Neuronal stem cell (in vitro differentiated cells): ENCODE results near the gene SGTA.

Experiments
- DNase-seq: peaks from one replicate; pipeline ENCODE4 v3.0.0-alpha.2; 2013; ENCODE audit warnings: low spot score
- H2AFZ ChIP-seq: one replicate; pipeline ENCODE4 v1.6.1; 2013; ENCODE audit warnings: mild to moderate bottlenecking, low read length, inconsistent platforms
- H2AK5ac ChIP-seq: 2 replicates; pipeline ENCODE4 v1.6.1; 2013; ENCODE audit warnings: low read depth, mild to moderate bottlenecking, inconsistent platforms, low read length, moderate library complexity, mixed read lengths
- H2BK120ac ChIP-seq: 2 replicates; pipeline ENCODE4 v1.6.1; 2013; ENCODE audit warnings: low read depth, mild to moderate bottlenecking, inconsistent platforms, low read length, moderate library complexity, mixed read lengths
- H2BK12ac ChIP-seq: one replicate; pipeline ENCODE4 v1.6.1; 2013; ENCODE audit warnings: low read length, inconsistent platforms
- H2BK15ac ChIP-seq: 2 replicates; pipeline ENCODE4 v1.6.1; 2013; ENCODE audit warnings: mild to moderate bottlenecking, low read length, inconsistent platforms, mixed read lengths
- H2BK5ac ChIP-seq: one replicate; pipeline ENCODE4 v1.6.1; 2013; ENCODE audit warnings: inconsistent platforms, mild to moderate bottlenecking, low read length, moderate library complexity
- H3K14ac ChIP-seq: one replicate; pipeline ENCODE4 v1.6.1; 2013; ENCODE audit warnings: low read length, inconsistent platforms
- H3K18ac ChIP-seq: 2 replicates; pipeline ENCODE4 v1.6.1; 2013; ENCODE audit warnings: low read length, inconsistent platforms
- H3K23ac ChIP-seq: 2 replicates; pipeline ENCODE4 v1.6.1; 2013; ENCODE audit warnings: low read depth, mild to moderate bottlenecking, mixed read lengths, low read length, inconsistent platforms; ENCODE audit not compliant: poor library complexity
- H3K27ac ChIP-seq: replicated peaks from 3 replicates; pipeline ENCODE4 v1.5.1; 2013; ENCODE audit warnings: low read length, inconsistent platforms
- H3K27me3 ChIP-seq, 3 experiments: 2 replicates each; pipeline ENCODE4 v1.6.1; 2013; ENCODE audit warnings: low read length in 3 of 3, mild to moderate bottlenecking in 2 of 3, inconsistent platforms in 1 of 3, low read depth in 1 of 3, mixed read lengths in 1 of 3, moderate library complexity in 1 of 3; ENCODE audit not compliant: control insufficient read depth in 3 of 3, insufficient read depth in 3 of 3
- H3K36me3 ChIP-seq, 2 donors: replicated peaks in 1 of 2; 2 replicates each; pipeline ENCODE4 v1.6.1; 2013; ENCODE audit warnings: low read length in 2 of 2; ENCODE audit not compliant: control insufficient read depth in 2 of 2, insufficient read depth in 2 of 2
- H3K4ac ChIP-seq: 2 replicates; pipeline ENCODE4 v1.6.1; 2013; ENCODE audit warnings: inconsistent platforms, mild to moderate bottlenecking, low read length, moderate library complexity
- H3K4me1 ChIP-seq, 2 donors: 1 replicate in 1 of 2; 2 replicates in 1 of 2; pipeline ENCODE4 v1.6.1; 2013; ENCODE audit warnings: low read length in 2 of 2, low read depth in 1 of 2; ENCODE audit not compliant: control insufficient read depth in 2 of 2, insufficient read depth in 1 of 2
- H3K4me2 ChIP-seq: one replicate; pipeline ENCODE4 v1.6.1; 2013; ENCODE audit warnings: mild to moderate bottlenecking, low read length, inconsistent platforms; ENCODE audit not compliant: insufficient read depth, poor library complexity, severe bottlenecking
- H3K4me3 ChIP-seq, 2 donors: 2 replicates each; pipeline ENCODE4 v1.5.1; 2013; ENCODE audit warnings: low read length in 2 of 2, mild to moderate bottlenecking in 2 of 2, inconsistent platforms in 1 of 2, moderate library complexity in 1 of 2
- H3K79me1 ChIP-seq: one replicate; pipeline ENCODE4 v1.6.1; 2013; ENCODE audit warnings: low read depth, mild to moderate bottlenecking, inconsistent platforms, low read length, moderate library complexity
- H3K9ac ChIP-seq: one replicate; pipeline ENCODE4 v1.6.1; 2013; ENCODE audit warnings: mild to moderate bottlenecking, low read depth, low read length, inconsistent platforms; ENCODE audit not compliant: poor library complexity
- H3K9me3 ChIP-seq, 2 donors: replicated peaks in 1 of 2; 2 replicates each; pipeline versions ENCODE3 to v1.6.1; 2013; ENCODE audit warnings: low read length in 2 of 2, mild to moderate bottlenecking in 2 of 2, inconsistent platforms in 1 of 2, low read depth in 1 of 2, mixed read lengths in 1 of 2, moderate library complexity in 1 of 2; ENCODE audit not compliant: control insufficient read depth in 2 of 2, insufficient read depth in 1 of 2
- H4K8ac ChIP-seq: one replicate; pipeline ENCODE4 v1.6.1; 2013; ENCODE audit warnings: low read depth, mild to moderate bottlenecking, inconsistent platforms, low read length, moderate library complexity
- H4K91ac ChIP-seq: one replicate; pipeline ENCODE4 v1.6.1; 2013; ENCODE audit warnings: low read length, low read depth, mild to moderate bottlenecking, inconsistent platforms; ENCODE audit not compliant: poor library complexity
- WGBS, 2 donors: extraction: QIAGEN DNeasy Blood & Tissue Kit; methylation state at CpG; one replicate each; pipeline ENCODE4 v1.1.7; 2013; ENCODE audit warnings: missing lambda C conversion rate in 2 of 2, mixed read lengths in 1 of 2; ENCODE audit not compliant: insufficient read length in 2 of 2, insufficient replicate concordance in 1 of 2; ENCODE audit errors: extremely low coverage in 2 of 2; 5-methylcytosine and 5-hydroxymethylcytosine counted together

SGTA gene

DNA sequence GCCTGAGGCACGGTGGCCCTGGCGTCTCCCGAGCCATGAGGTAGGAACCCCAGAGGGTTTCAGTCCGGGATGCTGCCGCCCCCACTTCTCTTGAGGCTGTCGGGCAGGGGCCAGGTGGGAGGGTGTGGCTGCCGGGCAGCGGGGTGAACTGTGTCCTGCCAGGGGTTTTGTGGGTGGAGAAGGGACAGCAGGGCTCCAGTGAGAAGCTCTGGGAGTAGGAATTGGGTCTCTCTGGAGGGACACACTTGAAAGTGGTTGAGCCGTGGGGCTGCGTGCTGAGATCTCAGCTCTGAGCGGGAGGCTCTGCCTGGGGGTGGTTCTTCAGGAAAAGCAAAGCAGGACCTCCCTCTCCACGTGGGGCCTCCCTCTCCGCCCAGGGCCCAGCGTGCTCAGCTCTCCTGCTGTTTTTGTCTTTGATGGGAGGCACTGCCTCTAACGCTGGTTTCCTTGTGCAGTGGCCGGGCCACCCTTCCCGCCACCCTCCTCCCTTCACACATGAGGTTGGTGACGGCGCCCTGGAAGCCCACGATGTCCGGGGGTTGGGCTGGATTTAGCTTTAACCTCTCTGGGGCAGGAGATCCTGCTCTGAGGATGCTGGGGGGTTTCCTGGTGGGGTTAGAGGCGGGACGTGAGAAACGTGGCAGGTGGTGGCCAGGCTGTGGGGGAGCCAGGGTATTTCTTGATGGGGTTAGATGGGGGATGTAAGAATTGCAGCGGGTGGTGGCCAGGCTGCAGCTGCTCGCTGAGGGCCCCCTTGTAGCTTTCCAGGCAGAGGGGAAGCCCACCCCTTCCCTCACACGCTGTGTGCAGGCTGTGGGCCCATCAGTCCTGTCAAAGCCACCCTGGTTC is 21.3 kb upstream of the SGTA start:
- WGBS, 2 donors, result no CpG with 5 or more reads among the region's 27 CpGs

DNA sequence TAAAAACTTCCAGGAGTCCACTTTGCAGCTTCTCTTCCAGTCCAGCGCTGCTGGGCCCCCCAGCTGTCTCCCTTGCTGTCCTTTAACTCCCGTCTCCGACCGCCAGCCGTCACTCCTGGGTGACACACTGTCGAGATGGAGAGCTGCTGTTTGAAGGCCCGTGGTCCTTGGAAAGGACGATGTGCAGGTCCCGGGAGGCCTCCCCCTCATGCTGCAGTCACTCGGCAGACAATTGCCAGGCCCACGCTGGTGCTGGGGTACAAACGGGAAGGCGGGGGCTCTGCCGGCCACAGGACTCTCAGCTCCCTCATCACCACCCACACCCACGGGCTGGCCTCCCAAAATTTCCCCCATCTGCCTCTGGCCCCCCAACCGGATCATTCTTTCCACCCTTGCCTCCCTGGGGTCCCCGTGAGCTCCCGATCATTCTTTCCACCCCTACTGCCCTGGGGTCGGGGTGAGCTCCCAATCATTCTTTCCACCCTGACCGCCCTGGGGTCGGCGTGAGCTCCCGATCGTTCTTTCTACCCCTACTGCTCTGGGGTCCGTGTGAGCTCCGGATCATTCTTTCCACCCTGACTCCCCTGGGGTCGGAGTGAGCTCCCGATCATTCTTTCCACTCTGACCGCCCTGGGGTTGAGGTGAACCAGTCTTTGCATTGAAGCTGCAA is 20.5 kb upstream of the SGTA start:
- Histone ChIP-seq H3K9me3 (no peaks in the 10 kb centered on the region), H2BK12ac (no peak overlapping the region), H4K8ac (no peak overlapping the region), H3K4me2 (no peak overlapping the region), H3K9ac (no peak overlapping the region), H3K18ac (no peak overlapping the region), H2AK5ac (no peak overlapping the region), H3K4me1 (no peaks in the 10 kb centered on the region), H3K27ac (no peak overlapping the region), H3K4ac (no peak overlapping the region), H2BK120ac (no peak overlapping the region), H3K36me3 (peaks cover 68 to 95% of the 10 kb centered on the region in 2 donors), H3K4me3 (no peak overlapping the region), H3K79me1 (peaks cover 24% of the 10 kb centered on the region), H4K91ac (no peak overlapping the region), H3K14ac (no peak overlapping the region), H3K23ac (no peak overlapping the region), H2BK15ac (no peak overlapping the region), H2AFZ (no peak overlapping the region), H3K27me3 (no peaks in the 10 kb centered on the region), H2BK5ac (no peak overlapping the region)
- WGBS, 2 donors, result no CpG with 5 or more reads among the region's 29 CpGs
- DNase-seq, result no peak

More for the DNA sequence above, 21.3 kb upstream of the SGTA start:
- H3K27me3 ChIP-seq, result no peaks in the 10 kb centered on the region
- H3K4me2 ChIP-seq, result no peak overlapping the region
- H3K9me3 ChIP-seq, result no peaks in the 10 kb centered on the region
- no peak overlapping the region for H3K9ac ChIP-seq
- H2BK12ac ChIP-seq, result no peak overlapping the region
- H4K91ac ChIP-seq, result no peak overlapping the region
- H2AFZ ChIP-seq, result no peak overlapping the region
- no peak overlapping the region for H4K8ac ChIP-seq
- no peak overlapping the region for H3K18ac ChIP-seq
- H2BK5ac ChIP-seq, result no peak overlapping the region
- DNase-seq, result no peak
- no peak overlapping the region for H2BK15ac ChIP-seq
- H3K4me1 ChIP-seq, result no peaks in the 10 kb centered on the region
- H3K23ac ChIP-seq, result no peak overlapping the region
- H3K14ac ChIP-seq, result no peak overlapping the region
- H3K79me1 ChIP-seq, result peaks cover 24% of the 10 kb centered on the region
- H3K4me3 ChIP-seq, result no peak overlapping the region
- H2AK5ac ChIP-seq, result no peak overlapping the region
- no peak overlapping the region for H3K4ac ChIP-seq
- no peak overlapping the region for H3K27ac ChIP-seq
- no peak overlapping the region for H2BK120ac ChIP-seq
- peaks cover 71 to 95% of the 10 kb centered on the region in 2 donors for H3K36me3 ChIP-seq

GRCh38 chr19:2802826-2803225 is 19.8 kb upstream of the SGTA start:
- peaks cover 65 to 96% of the 10 kb centered on the region in 2 donors for H3K36me3 ChIP-seq
- no peak overlapping the region for H2BK15ac ChIP-seq
- peaks cover 24% of the 10 kb centered on the region for H3K79me1 ChIP-seq

GRCh38 chr19:2800506-2800905 is 17.4 kb upstream of the SGTA start:
- no peak for DNase-seq
- no peak overlapping the region for H2BK5ac ChIP-seq
- peaks cover 25% of the 10 kb centered on the region for H3K79me1 ChIP-seq
- H2AFZ ChIP-seq, result no peak overlapping the region
- no peaks in the 10 kb centered on the region for H3K4me1 ChIP-seq
- no peak overlapping the region for H3K4me3 ChIP-seq
- H3K9ac ChIP-seq, result peak overlapping the region; percentile 63
- no peak overlapping the region for H4K91ac ChIP-seq
- H3K18ac ChIP-seq, result no peak overlapping the region
- H3K27me3 ChIP-seq, result no peaks in the 10 kb centered on the region
- WGBS, 2 donors, result no CpG with 5 or more reads among the region's 22 CpGs
- H2BK12ac ChIP-seq, result peak overlapping the region; percentile 46
- no peak overlapping the region for H2BK120ac ChIP-seq
- no peak overlapping the region for H3K27ac ChIP-seq
- H4K8ac ChIP-seq, result no peak overlapping the region
- no peak overlapping the region for H3K4ac ChIP-seq
- no peak overlapping the region for H2BK15ac ChIP-seq
- no peak overlapping the region for H3K4me2 ChIP-seq
- no peak overlapping the region for H3K23ac ChIP-seq
- no peaks in the 10 kb centered on the region for H3K9me3 ChIP-seq
- H3K36me3 ChIP-seq, result peaks cover 66 to 98% of the 10 kb centered on the region in 2 donors
- H3K14ac ChIP-seq, result no peak overlapping the region
- no peak overlapping the region for H2AK5ac ChIP-seq

More at GRCh38 chr19:2802826-2803225, 19.8 kb upstream of the SGTA start:
- Histone ChIP-seq H2AFZ (no peak overlapping the region), H4K91ac (no peak overlapping the region), H2BK120ac (no peak overlapping the region), H3K23ac (no peak overlapping the region), H3K4ac (no peak overlapping the region), H2BK5ac (no peak overlapping the region), H3K27ac (no peak overlapping the region), H4K8ac (no peak overlapping the region), H3K9me3 (no peaks in the 10 kb centered on the region), H3K27me3 (no peaks in the 10 kb centered on the region), H2AK5ac (no peak overlapping the region), H3K9ac (peak overlapping the region; percentile 2), H3K4me2 (no peak overlapping the region), H3K18ac (no peak overlapping the region), H3K4me3 (no peak overlapping the region), H3K14ac (no peak overlapping the region), H3K4me1 (no peaks in the 10 kb centered on the region), H2BK12ac (no peak overlapping the region)
- no peak for DNase-seq
- WGBS, 2 donors, result no CpG with 5 or more reads among the region's 17 CpGs
